H9 (cell line): ENCODE data around the gene PLCB1. TPM values are rescaled to one million over a fixed set of nuclear protein-coding genes. Genes with fewer than 3 reads are reported as not detected.

Experiments used
- DNase-seq: peaks from one replicate; pipeline ENCODE4 v3.0.0-alpha.2; 2017
- H2AFZ ChIP-seq: one replicate; pipeline ENCODE4 v1.6.1; 2013; ENCODE audit warnings: mild to moderate bottlenecking, low read length, control low read depth, moderate library complexity
- H2AK5ac ChIP-seq: 2 replicates; pipeline ENCODE4 v1.6.1; 2013; ENCODE audit warnings: low read length, control low read depth, mixed read lengths; ENCODE audit not compliant: insufficient read length
- H2BK120ac ChIP-seq: one replicate; pipeline ENCODE4 v1.6.1; 2013; ENCODE audit warnings: low read depth, mild to moderate bottlenecking, low read length, control low read depth, inconsistent platforms; ENCODE audit not compliant: poor library complexity, severe bottlenecking
- H2BK12ac ChIP-seq: 2 replicates; pipeline ENCODE4 v1.6.1; 2013; ENCODE audit warnings: low read length, control low read depth, mixed read lengths, low read depth; ENCODE audit not compliant: insufficient read length
- H2BK15ac ChIP-seq: 2 replicates; pipeline ENCODE4 v1.6.1; 2013; ENCODE audit warnings: low read depth, low read length, control low read depth
- H2BK20ac ChIP-seq: one replicate; pipeline ENCODE4 v1.6.1; 2013; ENCODE audit warnings: low read depth, mild to moderate bottlenecking, low read length, control low read depth, inconsistent platforms; ENCODE audit not compliant: poor library complexity, severe bottlenecking
- H2BK5ac ChIP-seq: 2 replicates; pipeline ENCODE4 v1.6.1; 2013; ENCODE audit warnings: low read length, control low read depth, mixed read lengths; ENCODE audit not compliant: insufficient read length
- H3K14ac ChIP-seq: 2 replicates; pipeline ENCODE4 v1.6.1; 2013; ENCODE audit warnings: low read length, control low read depth; ENCODE audit not compliant: insufficient read depth
- H3K18ac ChIP-seq: 2 replicates; pipeline ENCODE4 v1.6.1; 2013; ENCODE audit warnings: low read depth, mild to moderate bottlenecking, mixed read lengths, low read length, control low read depth; ENCODE audit not compliant: insufficient read length
- H3K23ac ChIP-seq: 2 replicates; pipeline ENCODE4 v1.6.1; 2013; ENCODE audit warnings: low read length, control low read depth, mixed read lengths, low read depth; ENCODE audit not compliant: insufficient read length
- H3K23me2 ChIP-seq: 2 replicates; pipeline ENCODE4 v1.6.1; 2013; ENCODE audit warnings: low read depth, mild to moderate bottlenecking, mixed read lengths, low read length, control low read depth; ENCODE audit not compliant: insufficient read length, poor library complexity, severe bottlenecking
- H3K27ac ChIP-seq: 2 replicates; pipeline ENCODE4 v1.5.1; 2013; ENCODE audit warnings: low read length, control low read depth, mixed read lengths, low read depth; ENCODE audit not compliant: insufficient read length
- H3K27me3 ChIP-seq: 2 replicates; pipeline ENCODE4 v1.6.1; 2013; ENCODE audit warnings: low read length, control low read depth, inconsistent platforms; ENCODE audit not compliant: insufficient read depth
- H3K4ac ChIP-seq: 2 replicates; pipeline ENCODE4 v1.6.1; 2013; ENCODE audit warnings: low read depth, mild to moderate bottlenecking, control low read depth, inconsistent platforms, low read length, moderate library complexity
- H3K4me1 ChIP-seq: 2 replicates; pipeline ENCODE4 v1.6.1; 2013; ENCODE audit warnings: low read length, control low read depth, inconsistent platforms; ENCODE audit not compliant: insufficient read depth
- H3K4me2 ChIP-seq: 2 replicates; pipeline ENCODE4 v1.6.1; 2013; ENCODE audit warnings: low read length, control low read depth, mixed read lengths; ENCODE audit not compliant: insufficient read length, insufficient read depth
- H3K56ac ChIP-seq: 2 replicates; pipeline ENCODE4 v1.6.1; 2013; ENCODE audit warnings: low read depth, mild to moderate bottlenecking, mixed read lengths, low read length, control low read depth; ENCODE audit not compliant: insufficient read length
- H3K79me1 ChIP-seq: 2 replicates; pipeline ENCODE4 v1.6.1; 2013; ENCODE audit warnings: low read depth, mild to moderate bottlenecking, moderate library complexity, low read length, control low read depth, inconsistent platforms; ENCODE audit not compliant: insufficient read depth, poor library complexity, severe bottlenecking
- H3K79me2 ChIP-seq: 2 replicates; pipeline ENCODE4 v1.6.1; 2013; ENCODE audit warnings: low read length, control low read depth, inconsistent platforms; ENCODE audit not compliant: insufficient read depth
- H3K9ac ChIP-seq: 2 replicates; pipeline ENCODE4 v1.6.1; 2013; ENCODE audit warnings: low read length, control low read depth, mixed read lengths; ENCODE audit not compliant: insufficient read length; ENCODE audit errors: extremely low read depth
- H3K9me3 ChIP-seq: one replicate; pipeline ENCODE4 v1.6.1; 2013; ENCODE audit warnings: low read depth, low read length, inconsistent platforms; ENCODE audit not compliant: control insufficient read depth
- H3T11ph ChIP-seq: one replicate; pipeline ENCODE4 v1.6.1; 2013; ENCODE audit warnings: mild to moderate bottlenecking, low read length, control low read depth, inconsistent platforms
- H4K20me1 ChIP-seq: one replicate; pipeline ENCODE4 v1.6.1; 2013; ENCODE audit not compliant: control insufficient read depth, insufficient read length, insufficient read depth
- H4K5ac ChIP-seq: 2 replicates; pipeline ENCODE4 v1.6.1; 2013; ENCODE audit warnings: low read depth, mild to moderate bottlenecking, mixed read lengths, low read length, control low read depth; ENCODE audit not compliant: insufficient read length
- H4K8ac ChIP-seq: replicated peaks from 2 replicates; pipeline ENCODE4 v1.6.1; 2013; ENCODE audit warnings: low read length, control low read depth, mixed read lengths, low read depth; ENCODE audit not compliant: insufficient read length
- H4K91ac ChIP-seq: 2 replicates; pipeline ENCODE4 v1.6.1; 2013; ENCODE audit warnings: low read depth, mild to moderate bottlenecking, moderate library complexity, mixed read lengths, low read length, control low read depth; ENCODE audit not compliant: insufficient read length
- H3K27ac Mint-ChIP-seq, 3 experiments: 2 replicates in 2 of 3; 3 replicates in 1 of 3; pipeline ENCODE4 v1.8.0; 2020 to 2021; ENCODE audit warnings: mixed read lengths in 3 of 3, mild to moderate bottlenecking in 1 of 3, moderate library complexity in 1 of 3
- H3K27me3 Mint-ChIP-seq: 2 replicates; pipeline ENCODE4 v1.8.0; 2021; ENCODE audit warnings: low read depth, mild to moderate bottlenecking, moderate library complexity, mixed read lengths
- H3K36me3 Mint-ChIP-seq, 3 experiments: 2 replicates in 2 of 3; 3 replicates in 1 of 3; pipeline ENCODE4 v1.8.0; 2020 to 2021; ENCODE audit warnings: low read depth in 3 of 3, mixed read lengths in 3 of 3; ENCODE audit not compliant: insufficient read depth in 1 of 3
- H3K4me1 Mint-ChIP-seq, 2 experiments: 2 replicates each; pipeline ENCODE4 v1.8.0; 2020; ENCODE audit warnings: mixed read lengths in 2 of 2
- H3K4me3 Mint-ChIP-seq, 2 experiments: 2 replicates in 1 of 2; 3 replicates in 1 of 2; pipeline ENCODE4 v1.8.0; 2020 to 2021; ENCODE audit warnings: mild to moderate bottlenecking in 2 of 2, mixed read lengths in 2 of 2, moderate library complexity in 1 of 2
- H3K9me3 Mint-ChIP-seq, 2 experiments: 2 replicates in 1 of 2; 3 replicates in 1 of 2; pipeline ENCODE4 v1.8.0; 2020; ENCODE audit warnings: mild to moderate bottlenecking in 2 of 2, mixed read lengths in 2 of 2, moderate library complexity in 1 of 2
- CTCF ChIP-seq: fragments of 200-600 bp; sonication (generic); conservative IDR thresholded peaks from 3 replicates; pipeline ENCODE4 v1.8.0; 2021; ENCODE audit warnings: antibody characterized with exemption, mild to moderate bottlenecking
- WGBS: extraction: QIAGEN DNeasy Blood & Tissue Kit; methylation state at CpG from one replicate; pipeline ENCODE4 v1.1.7; 2013; ENCODE audit warnings: missing lambda C conversion rate, low lambda C conversion rate, mixed read lengths; ENCODE audit not compliant: insufficient read length; ENCODE audit errors: extremely low coverage; 5-methylcytosine and 5-hydroxymethylcytosine counted together
- total RNA-seq: library from RNA; stranded (reverse); gene quantifications from 2 replicates; pipeline ENCODE4 v1.2.1, GENCODE V29; 2021

Gene PLCB1
- total RNA-seq, 1 experiment from 2014 or later = 11.5 TPM

DNA sequence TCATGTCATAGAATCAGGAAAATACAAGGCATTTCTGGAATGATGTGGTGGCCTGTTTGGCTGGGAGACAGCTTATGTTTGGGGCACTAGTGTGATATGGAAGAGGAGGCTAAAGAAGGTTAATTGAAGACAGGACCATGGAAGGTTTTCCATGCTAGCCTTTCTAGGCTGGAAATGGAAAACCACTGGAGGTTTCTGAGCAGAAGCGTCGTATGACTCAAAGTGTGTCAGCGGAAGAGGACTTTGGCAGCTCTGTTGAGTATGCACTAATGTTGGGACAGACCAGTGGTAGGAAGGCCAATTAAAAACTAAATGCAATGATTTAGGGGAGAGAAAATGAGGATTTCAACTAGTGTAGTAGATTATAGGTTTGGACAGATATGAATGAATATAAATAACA lies 413.1 kb downstream of the PLCB1 start:
- Histone ChIP-seq H4K5ac (no peak overlapping the region), H3K23me2 (no peaks in the 10 kb centered on the region), H3K9me3 (no peaks in the 10 kb centered on the region), H3K27ac (no peak overlapping the region), H4K8ac (no peak overlapping the region), H3K18ac (no peak overlapping the region), H3K4me2 (no peak overlapping the region), H4K91ac (no peak overlapping the region), H2AK5ac (no peak overlapping the region), H2BK15ac (no peak overlapping the region), H2BK5ac (no peak overlapping the region), H2AFZ (no peak overlapping the region), H3K79me1 (no peaks in the 10 kb centered on the region), H3K9ac (no peak overlapping the region), H3T11ph (no peak overlapping the region), H3K56ac (no peak overlapping the region), H3K4me1 (no peaks in the 10 kb centered on the region), H3K23ac (no peak overlapping the region), H3K14ac (no peak overlapping the region), H2BK120ac (no peak overlapping the region), H3K27me3 (no peaks in the 10 kb centered on the region), H2BK12ac (no peak overlapping the region), H4K20me1 (no peaks in the 10 kb centered on the region), H3K4ac (no peak overlapping the region), H3K79me2 (no peaks in the 10 kb centered on the region), H2BK20ac (no peak overlapping the region)
- no CpG with 5 or more reads among the region's 3 CpGs for WGBS
- Mint-ChIP-seq H3K4me1 (no peaks in the 10 kb centered on the region), H3K27me3 (no peaks in the 10 kb centered on the region), H3K9me3 (no peaks in the 10 kb centered on the region), H3K4me3 (no peak overlapping the region), H3K36me3 (no peaks in the 10 kb centered on the region), H3K27ac (no peak overlapping the region)
- DNase-seq = no peak
- no peak for TF ChIP-seq CTCF
